GM19193 (cell line): Measurements from ENCODE around the gene CEP131.

Source experiments
- POLR2A ChIP-seq: IDR thresholded peaks from 4 replicates; pipeline ENCODE4 v1.6.1; 2011; ENCODE audit not compliant: insufficient read depth, insufficient read length; ENCODE audit errors: extremely low read depth

Gene CEP131

DNA sequence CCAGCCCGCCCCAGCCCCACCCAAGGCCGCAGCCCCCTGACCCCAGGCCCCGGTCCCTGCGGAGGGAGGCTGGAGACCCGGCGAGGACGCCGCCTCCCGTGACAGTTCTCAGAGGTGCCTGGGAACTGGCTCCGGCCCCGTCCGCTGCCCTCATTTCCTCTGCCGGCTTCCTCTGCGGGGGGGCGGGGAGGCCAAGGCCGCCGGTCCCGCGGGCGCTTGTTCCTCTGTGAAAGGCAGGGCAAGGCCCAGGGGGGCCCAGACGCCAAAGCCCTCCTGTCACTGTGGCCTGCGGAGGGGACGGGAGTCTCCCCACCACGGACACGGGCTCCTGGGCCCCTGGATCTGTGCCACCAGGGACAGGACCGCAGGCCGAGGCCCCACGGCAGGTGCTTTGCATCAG is 62.5 kb downstream of the CEP131 start:
- TF ChIP-seq POLR2A = no peak

DNA sequence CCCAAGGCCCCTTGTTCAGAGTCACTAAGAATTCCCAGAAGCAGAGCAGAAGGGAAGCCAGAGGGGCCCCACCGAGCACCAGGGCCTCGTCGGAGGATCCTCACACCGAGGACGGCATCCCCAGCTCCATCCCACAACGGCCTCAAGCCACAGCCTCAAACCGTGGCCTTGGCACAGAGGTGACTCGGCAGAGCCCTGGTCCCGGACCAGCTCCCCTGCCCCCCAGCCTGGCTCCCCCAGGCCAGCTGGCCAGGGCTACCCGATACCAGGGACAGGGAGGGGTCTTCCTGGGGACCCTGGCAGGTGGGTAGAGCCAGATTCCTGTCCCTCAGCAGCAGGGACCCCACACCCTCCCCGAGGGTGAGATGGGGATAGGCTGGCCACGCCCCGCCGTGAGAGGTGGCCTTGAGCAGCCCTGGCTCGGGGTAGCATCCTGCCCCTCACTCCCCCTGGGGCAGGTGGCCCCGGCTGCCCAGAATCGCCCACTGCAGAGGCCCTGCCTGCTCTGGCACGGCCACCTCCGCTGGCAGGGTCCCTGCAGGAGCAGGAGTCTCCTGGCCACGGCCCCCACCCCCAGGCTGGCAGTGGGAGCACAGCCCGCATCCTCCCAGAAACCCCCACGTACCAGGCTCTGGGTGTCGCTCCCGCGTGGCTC is 63.0 kb downstream of the CEP131 start:
- no peak for TF ChIP-seq POLR2A

DNA sequence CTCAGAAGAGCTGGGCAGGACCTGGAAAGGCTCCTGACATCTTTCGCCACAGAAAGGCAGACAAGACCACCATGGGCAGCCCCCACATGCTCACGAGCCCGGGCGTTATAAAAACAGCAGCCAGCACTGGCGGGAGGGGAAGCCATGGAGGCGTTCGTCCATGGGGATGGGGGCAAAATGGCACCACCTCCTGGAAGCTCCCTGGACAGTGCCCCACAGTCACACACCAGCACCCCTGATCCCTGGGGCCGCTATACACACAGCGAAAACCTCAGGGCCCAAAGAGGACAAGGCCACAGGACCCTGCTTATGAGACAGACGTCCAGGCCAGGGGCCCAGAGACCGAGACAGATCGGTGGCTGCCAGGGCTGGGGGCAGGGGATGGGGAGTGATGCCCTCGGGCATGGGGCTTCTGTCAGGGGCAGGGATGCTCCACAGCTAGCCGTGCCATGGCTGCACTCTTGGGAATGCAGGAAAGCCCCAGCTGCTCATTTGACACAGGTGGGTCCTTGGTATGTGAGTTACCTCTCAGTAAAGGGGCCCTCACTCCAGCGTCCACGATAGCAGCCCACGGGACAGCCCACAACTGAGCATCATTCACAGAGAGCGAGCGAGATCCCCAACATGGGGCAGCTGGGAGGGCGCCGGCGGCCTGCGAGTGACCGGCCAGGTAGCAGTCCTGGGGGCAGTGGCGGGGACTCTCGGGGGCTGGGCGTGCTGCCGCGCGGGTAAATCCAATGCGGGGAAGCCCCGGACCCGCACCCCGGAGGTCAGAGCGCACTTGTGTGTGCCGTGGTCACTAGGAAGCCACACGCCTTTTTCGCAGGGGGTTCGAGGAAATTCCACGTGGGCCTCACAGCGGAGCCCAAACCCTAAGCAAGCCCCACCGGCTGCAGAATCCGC is 63.8 kb downstream of the CEP131 start:
- no peak for TF ChIP-seq POLR2A

DNA sequence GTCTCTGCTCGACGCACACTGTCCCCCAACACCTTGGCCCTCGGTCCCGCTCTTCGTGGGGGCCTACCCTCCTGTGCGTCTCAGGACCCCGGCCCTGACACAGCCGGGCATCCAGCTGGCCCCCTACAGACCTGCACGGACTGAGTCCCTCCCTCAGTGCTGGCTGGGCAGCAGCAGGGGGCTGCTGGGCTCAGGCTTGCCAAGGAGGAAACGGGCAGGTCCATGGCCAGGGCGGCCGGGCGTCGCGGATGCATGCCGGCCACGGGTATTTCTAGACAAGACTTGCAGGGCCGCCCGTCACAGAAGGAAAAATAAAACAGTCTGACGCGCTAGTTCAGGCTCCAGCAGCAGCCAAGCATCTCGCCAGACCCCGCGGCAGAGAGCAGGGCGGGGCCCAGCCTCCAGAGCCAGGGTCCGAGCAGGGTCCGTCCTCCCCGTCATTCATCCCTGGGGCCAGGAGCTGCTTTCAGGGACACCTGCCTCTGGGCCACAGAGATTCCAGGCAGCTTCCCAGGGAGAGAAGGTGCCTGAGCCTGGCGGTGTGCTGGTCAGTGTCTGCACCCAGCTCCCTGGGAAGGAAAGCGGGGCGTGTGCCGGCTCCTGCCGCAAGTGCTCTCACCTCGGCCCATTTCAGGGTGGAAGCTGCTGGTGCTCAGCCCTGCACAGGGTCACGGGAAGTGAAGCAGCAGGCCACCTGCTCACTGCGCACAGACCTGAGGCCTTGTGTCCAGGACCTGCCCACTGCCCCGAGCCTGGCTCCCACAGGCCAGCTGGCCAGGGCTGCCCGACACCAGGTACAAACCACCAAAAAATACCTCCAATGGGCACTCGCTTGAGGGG is 64.7 kb downstream of the CEP131 start:
- TF ChIP-seq POLR2A = no peak

DNA sequence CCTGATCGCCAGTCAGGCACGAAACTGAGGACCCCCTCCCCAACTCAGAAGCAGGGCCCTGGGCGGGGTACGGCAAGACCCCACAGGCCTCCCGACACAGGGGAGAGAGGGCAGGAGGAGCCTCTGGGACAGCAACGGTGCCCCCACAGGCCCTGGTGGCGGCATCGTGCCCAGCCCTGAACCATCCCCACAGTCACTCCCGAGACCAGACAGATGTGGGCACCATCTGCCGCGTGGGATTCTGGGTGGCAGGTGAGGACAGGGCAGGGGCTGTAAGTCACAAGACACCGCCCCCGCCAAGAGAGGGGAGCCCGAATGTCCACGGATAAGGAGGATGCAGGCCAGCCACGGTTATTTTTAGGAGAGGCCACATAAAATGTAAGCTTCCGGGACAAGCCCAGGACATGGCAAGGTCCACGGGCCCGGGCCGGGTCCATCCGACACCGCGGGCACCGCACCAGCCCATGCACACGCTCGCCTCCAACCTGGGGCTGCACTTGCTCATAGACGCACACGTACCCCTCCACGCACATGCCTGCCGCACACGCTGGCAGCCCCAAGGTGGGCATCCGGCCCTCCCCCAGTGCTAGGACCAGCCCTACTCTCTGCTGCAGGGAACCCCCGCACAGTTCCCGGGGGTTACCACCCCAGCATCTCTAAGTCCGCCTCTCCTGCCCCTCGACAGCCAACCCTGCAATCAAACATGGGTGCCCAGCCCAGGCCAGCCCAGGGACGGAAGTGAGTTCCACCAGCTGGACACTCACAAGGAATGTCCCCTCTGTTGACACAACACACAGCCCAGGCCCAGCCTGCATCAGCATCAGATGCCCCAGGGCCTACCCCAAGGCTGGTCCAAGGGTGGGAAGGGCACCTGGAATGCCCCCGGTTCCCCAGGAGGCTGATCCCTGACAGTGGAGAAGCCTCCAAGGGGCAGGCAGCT is 65.6 kb downstream of the CEP131 start:
- no peak for TF ChIP-seq POLR2A

DNA sequence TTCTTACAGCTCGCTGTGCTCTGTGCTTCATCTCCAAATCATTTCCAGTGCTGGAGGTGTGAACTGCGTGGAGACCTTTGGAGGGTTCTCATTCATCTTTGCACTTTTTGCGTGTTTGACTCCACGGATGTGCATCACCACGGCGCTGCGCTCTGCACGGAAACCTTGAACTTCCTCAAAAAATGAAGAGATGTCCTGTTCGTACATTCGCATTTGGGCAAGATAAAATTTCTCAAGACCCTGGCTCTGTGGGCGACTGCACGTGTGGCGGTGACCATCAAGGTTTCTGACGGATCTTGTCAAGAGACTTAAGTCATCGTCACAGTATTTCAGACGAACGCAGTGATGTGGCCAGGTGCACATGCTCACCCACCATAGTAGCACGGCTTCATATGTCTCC is 67.8 kb downstream of the CEP131 start:
- no peak for TF ChIP-seq POLR2A

DNA sequence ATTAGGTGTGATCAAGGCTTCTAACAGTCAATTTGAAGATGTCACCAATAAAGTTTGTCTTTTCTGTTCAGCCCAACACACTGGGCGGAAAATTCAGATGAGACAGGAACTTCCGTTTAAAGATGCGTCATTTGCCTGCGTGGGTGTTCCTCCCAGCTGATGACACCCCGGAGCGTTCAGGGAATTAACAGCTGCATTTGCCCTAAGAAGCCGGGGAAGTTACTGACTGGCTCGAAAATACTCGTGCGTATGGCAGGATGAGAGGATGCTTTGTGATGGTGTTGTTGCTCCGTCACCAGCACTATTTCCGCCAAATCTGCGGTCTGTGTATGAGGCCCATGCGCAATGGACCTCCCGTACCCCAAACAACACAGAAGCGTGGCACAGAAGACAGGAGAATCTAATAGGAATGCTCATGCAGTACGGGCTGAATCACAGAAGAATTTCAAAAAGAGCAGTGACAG is 69.4 kb downstream of the CEP131 start:
- TF ChIP-seq POLR2A = no peak

DNA sequence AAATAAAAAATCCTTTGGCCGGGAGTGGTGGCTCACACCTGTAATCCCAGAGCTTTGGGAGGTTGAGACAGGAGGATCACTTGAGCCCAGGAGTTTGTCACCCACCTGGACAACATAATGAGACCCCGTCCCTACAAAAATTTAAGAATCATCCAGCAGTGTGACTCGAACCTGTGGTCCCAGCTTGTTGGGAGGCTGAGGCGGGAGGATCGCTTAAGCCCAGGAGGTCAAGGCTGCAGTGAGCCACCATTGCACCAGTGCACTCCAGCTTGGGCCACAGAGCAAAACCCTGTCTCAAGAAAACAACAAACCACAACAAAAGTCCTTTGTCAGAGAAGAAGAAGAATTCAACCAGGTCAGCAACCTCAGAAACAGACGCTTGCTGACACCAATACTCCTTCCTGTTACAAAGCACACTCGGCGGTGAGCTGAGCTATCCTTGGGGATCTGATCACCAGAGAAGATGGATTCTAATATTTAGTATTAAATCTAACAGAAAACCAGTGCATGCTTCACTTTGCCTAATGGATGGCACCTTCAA is 70.4 kb downstream of the CEP131 start:
- no peak for TF ChIP-seq POLR2A

DNA sequence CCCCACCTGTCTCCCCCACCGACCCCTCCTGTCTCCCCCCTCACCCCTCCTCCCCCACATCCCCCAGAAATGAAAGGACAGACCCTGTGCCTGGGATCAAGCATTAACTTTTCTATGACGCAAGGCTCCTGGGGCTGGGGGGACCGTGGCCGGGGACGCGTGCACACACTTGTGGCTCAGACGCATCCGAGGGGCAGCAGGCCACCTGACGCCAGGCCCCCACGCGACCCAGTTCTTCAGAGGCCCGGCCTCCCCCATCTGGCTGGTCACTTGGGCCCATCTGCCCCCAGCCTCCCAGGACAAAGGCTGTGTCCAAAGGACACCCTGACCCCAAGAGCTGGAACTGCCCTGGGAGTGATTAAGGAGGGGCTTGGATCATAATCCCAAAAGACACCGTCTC is 71.5 kb downstream of the CEP131 start:
- no peak for TF ChIP-seq POLR2A

DNA sequence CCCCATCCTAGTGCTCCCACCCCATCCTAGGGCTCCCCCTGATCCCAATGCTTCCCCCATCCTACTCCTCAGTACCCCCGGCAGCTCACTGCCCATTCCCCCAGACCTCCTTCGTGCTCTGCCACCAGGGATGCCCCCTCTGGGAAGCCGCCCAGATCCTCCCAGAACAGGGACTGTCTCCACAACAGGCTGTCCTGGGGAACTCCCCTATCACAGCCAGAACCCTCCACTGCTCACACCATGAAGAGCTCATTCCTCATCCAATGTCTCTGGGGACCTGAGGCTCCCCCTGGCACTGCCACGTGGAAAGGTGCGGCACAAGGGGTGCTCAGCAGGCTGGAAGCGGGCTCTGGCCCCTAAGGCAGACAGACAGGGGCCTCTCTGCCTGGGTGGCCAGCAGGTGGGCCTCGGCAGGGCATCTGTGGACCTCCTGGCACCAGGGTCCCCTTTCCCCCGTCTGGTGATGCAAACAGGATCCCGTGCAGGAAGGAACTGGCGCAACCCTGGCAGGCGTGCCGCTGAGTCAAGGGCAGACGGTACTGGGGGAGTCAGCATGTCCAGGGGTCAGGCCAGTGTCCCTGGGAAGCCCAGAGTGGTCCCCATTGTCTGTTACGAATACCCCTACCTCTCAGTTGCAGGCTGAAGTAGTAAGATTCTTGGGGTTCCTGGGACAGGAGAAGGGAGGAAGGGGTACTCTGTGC is 72.2 kb downstream of the CEP131 start:
- no peak for TF ChIP-seq POLR2A

DNA sequence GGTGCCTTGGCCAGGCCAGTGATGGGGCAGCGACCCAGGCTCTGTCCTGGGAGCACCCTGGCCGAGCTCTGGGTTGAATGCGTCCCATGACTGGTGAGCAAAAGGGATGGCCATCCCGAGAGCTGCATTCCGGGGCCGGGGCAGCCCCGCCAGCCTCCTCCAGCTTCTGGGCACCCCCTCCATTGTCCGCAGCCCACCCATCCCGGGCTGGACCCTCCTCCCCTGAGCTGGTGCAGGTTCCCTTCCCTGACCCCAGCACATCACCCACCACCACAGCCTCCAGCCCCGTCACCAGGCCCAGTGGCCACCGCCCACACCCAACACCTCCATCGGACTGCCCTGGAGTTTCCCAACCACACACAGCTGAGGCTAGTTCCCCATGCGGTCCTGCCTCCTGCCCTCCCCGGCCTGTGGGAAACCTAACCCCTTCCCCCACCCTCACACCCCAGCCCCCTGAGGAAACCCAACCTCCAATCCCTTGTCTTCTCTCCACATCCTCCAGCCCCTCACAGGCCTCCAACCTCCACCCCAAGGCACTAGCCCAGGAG is 73.7 kb downstream of the CEP131 start:
- TF ChIP-seq POLR2A = no peak

DNA sequence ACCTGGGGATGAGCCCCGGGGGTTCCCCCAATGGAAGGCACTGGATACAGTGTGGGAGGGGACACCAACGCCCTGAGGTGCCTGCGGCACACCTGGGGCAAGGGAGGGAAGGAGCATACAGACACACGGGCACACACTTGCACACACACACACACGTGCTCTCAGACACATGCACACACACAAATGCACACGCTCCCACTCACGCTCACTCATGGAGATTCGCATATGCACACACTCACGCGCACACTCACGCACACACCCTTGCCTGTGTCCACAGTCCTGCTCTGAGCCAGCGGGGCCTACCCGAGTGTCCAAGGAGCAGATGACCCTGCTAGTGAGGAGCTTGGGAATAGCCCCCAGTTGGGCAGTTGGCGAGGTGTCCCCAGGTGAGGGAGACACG is 74.2 kb downstream of the CEP131 start:
- no peak for TF ChIP-seq POLR2A

DNA sequence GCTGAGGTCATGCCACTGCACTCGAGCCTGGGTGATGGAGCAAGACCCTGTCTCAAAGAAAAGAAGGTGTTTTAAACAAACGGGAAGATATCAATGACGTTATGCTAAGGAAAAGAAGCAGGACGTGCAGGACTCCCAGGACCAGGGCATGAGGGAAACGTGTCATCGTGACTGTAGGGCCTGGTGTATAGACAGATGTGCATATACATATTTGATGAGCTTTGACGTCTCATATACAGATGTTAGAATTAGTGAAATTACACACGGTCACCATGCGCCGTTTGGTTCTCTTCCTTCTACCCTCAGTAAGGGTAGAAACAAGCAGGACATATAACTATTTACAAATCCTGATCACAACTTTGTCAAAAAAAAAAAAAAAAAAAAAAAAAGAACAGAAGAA is 75.1 kb downstream of the CEP131 start:
- no peak for TF ChIP-seq POLR2A
